ENCODE results near the gene TRMO. TPM values are rescaled to one million over a fixed set of nuclear protein-coding genes. Genes with fewer than 3 reads are reported as not detected.

The TRMO gene
- total RNA-seq, 1 experiment from 2014 or later = 10.3 TPM

DNA sequence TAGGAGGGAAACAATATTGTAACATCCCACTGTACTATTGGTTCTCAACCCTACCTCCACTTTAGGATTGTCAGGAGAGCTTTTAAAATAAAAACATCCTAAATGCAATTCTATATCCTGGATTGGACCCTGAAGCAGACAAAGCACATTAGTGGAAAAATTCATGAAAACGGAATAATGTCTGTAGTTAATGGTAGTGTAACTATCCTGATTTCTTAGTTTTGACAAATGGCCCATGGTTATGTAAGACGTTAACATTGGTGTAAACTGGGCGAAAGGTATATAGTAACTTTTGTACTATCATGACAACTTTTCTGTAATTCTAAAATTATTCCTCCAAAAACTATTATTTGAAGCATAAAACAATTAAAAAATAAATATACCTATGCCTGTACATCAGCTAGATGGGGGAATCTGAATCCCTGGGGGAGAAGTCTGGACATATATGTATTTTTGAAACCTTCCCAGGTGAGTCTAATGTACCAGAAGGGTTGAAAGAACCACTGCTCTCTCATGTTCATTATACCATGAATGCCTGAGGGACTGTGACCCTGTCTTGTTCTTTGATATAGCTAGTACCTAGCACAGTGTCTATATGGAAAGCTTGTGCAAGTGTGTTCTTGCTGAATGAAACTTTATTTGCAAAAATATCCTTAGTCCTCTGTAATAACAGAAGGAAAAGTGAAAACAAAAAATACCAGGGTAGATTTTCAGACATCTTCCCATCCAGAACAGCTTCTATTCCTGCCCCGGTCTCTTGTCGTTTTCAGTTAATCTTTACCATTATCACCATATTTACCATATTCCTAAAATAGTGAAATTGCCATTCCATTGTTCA lies 3.4 kb upstream of the TRMO start:
- no peaks in the 10 kb centered on the region for H3K9me3 Mint-ChIP-seq (ENCODE audit: unreplicated experiment)
- ChIA-PET POLR2A (interaction anchor here (0.6 to 1.4 kb wide), 4 partner anchors 11 to 143 kb away, joined by 3 to 4 read pairs (median 3); partner anchors contain the start of genes ANP32B and NANS), CTCF (interaction anchor here (0.6 to 3.4 kb wide), 7 partner anchors 14 to 338 kb away, joined by 3 to 19 read pairs (median 3); no protein-coding TSS in a partner anchor)
- peaks cover 17% of the 10 kb centered on the region for H3K36me3 Mint-ChIP-seq (ENCODE audit: insufficient read depth, unreplicated experiment)
- H3K27me3 Mint-ChIP-seq (ENCODE audit: insufficient read depth, unreplicated experiment) = peaks cover 54% of the 10 kb centered on the region
- no peak for DNase-seq (ENCODE audit: unreplicated experiment)
- TF ChIP-seq, protein P1, sequence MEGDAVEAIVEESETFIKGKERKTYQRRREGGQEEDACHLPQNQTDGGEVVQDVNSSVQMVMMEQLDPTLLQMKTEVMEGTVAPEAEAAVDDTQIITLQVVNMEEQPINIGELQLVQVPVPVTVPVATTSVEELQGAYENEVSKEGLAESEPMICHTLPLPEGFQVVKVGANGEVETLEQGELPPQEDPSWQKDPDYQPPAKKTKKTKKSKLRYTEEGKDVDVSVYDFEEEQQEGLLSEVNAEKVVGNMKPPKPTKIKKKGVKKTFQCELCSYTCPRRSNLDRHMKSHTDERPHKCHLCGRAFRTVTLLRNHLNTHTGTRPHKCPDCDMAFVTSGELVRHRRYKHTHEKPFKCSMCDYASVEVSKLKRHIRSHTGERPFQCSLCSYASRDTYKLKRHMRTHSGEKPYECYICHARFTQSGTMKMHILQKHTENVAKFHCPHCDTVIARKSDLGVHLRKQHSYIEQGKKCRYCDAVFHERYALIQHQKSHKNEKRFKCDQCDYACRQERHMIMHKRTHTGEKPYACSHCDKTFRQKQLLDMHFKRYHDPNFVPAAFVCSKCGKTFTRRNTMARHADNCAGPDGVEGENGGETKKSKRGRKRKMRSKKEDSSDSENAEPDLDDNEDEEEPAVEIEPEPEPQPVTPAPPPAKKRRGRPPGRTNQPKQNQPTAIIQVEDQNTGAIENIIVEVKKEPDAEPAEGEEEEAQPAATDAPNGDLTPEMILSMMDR (IDR thresholded peaks at IDR 0.05; ENCODE audit: unreplicated experiment) = no peak
- no peak overlapping the region for H3K27ac Mint-ChIP-seq (ENCODE audit: low read depth, unreplicated experiment)
- intact Hi-C loops (cut with micrococcal nuclease) = no loop called here
- H3K4me1 Mint-ChIP-seq (ENCODE audit: insufficient read depth, unreplicated experiment) = peaks cover 9% of the 10 kb centered on the region
- no peak overlapping the region for H3K4me3 Mint-ChIP-seq (ENCODE audit: unreplicated experiment)
- no TSS peak for BruUV-seq (replicated peaks)

DNA sequence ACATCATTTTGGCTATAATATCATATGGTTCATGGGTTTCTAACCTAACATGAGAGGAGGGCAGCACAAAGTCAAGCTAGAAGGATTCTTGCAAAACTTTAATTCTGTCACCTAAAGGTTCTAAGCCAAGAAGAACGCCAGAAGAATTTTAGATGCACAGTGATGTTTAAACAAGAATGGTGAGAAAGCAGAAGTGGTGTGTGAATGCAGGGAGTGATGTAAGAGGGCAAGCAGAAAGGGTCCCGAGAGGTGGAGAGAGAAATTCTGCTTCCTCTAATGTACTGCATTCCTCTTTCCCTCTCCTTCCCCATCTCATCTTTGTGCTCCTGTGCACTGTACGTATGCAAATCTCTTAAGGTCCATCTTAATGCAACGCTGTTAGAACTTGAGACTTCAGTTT lies 2.1 kb upstream of the TRMO start:
- no peak overlapping the region for H3K4me3 Mint-ChIP-seq (ENCODE audit: unreplicated experiment)
- H3K36me3 Mint-ChIP-seq (ENCODE audit: insufficient read depth, unreplicated experiment) = peaks cover 17% of the 10 kb centered on the region
- DNase-seq (ENCODE audit: unreplicated experiment) = no peak
- peaks cover 19% of the 10 kb centered on the region for H3K4me1 Mint-ChIP-seq (ENCODE audit: insufficient read depth, unreplicated experiment)
- ChIA-PET POLR2A (interaction anchor here (0.8 to 5.8 kb wide), 10 partner anchors 15 to 331 kb away, joined by 3 to 91 read pairs (median 4); partner anchors contain the start of genes ANP32B, CORO2A, NANS and TBC1D2), CTCF (interaction anchor here (0.6 to 5.4 kb wide), 46 partner anchors 10 to 1303 kb away, joined by 3 to 41 read pairs (median 3); partner anchors contain the start of genes ANP32B and CORO2A)
- no peak overlapping the region for H3K27ac Mint-ChIP-seq (ENCODE audit: low read depth, unreplicated experiment)
- BruUV-seq (replicated peaks) = no TSS peak
- intact Hi-C loops (cut with micrococcal nuclease) = loop anchor here (5.0 kb wide), 2 partner anchors 133 to 283 kb away; partner anchors contain the start of gene NANS
- H3K27me3 Mint-ChIP-seq (ENCODE audit: insufficient read depth, unreplicated experiment) = peaks cover 40% of the 10 kb centered on the region
- no peaks in the 10 kb centered on the region for H3K9me3 Mint-ChIP-seq (ENCODE audit: unreplicated experiment)
- TF ChIP-seq, protein P1 (IDR thresholded peaks at IDR 0.05; ENCODE audit: unreplicated experiment) = no peak

DNA sequence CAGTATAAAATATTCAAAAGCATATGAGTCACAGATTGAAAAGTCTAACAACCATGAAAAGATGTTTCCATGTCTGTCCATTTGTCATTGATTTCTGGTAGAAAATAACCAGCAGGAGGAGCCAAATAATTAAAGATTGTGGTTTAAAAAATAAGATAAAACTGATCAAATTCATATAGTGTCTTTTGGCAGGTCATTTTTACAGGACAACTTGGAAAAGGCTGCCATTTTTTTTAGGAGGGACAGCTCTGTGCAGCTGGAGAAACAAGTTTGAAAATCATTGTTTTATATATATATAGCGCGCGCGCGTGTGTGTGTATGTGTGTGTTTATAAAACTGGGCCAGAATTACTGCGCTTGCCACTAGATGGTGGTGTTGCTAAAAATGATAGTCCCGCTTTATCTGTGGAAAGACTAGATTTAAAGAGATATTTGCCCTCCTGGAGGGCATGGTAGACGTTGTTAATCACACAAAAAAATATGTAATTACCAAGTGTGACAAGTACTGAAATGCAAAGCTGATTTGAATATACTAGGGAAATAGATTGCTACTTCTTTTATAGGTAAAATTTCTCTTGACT lies 1.3 kb upstream of the TRMO start:
- peak; percentile 83 for DNase-seq (ENCODE audit: unreplicated experiment)
- H3K27ac Mint-ChIP-seq (ENCODE audit: low read depth, unreplicated experiment) = peak overlapping the region; percentile 100
- H3K9me3 Mint-ChIP-seq (ENCODE audit: unreplicated experiment) = no peaks in the 10 kb centered on the region
- H3K4me3 Mint-ChIP-seq (ENCODE audit: unreplicated experiment) = peak overlapping the region; percentile 87
- no TSS peak for BruUV-seq (replicated peaks)
- ChIA-PET CTCF (interaction anchor here (0.5 to 5.4 kb wide), 62 partner anchors 10 to 1180 kb away, joined by 3 to 41 read pairs (median 4); partner anchors contain the start of genes ANP32B, CORO2A and NANS), POLR2A (interaction anchor here (0.8 to 5.8 kb wide), 16 partner anchors 13 to 332 kb away, joined by 3 to 91 read pairs (median 6); partner anchors contain the start of genes ANP32B, CORO2A, NANS and NCBP1)
- intact Hi-C loops (cut with micrococcal nuclease) = loop anchor here (1.0 to 5.0 kb wide), 5 partner anchors 31 to 340 kb away; partner anchors contain the start of genes ANP32B and NANS
- peaks cover 19% of the 10 kb centered on the region for H3K4me1 Mint-ChIP-seq (ENCODE audit: insufficient read depth, unreplicated experiment)
- TF ChIP-seq, protein P1 (IDR thresholded peaks at IDR 0.05; ENCODE audit: unreplicated experiment) = peak; percentile 54
- peaks cover 17% of the 10 kb centered on the region for H3K36me3 Mint-ChIP-seq (ENCODE audit: insufficient read depth, unreplicated experiment)
- H3K27me3 Mint-ChIP-seq (ENCODE audit: insufficient read depth, unreplicated experiment) = peaks cover 33% of the 10 kb centered on the region
